Heart left ventricle (tissue), 13 donors: ENCODE data around the gene CMA1.

Source experiments
- CTCF ChIP-seq, 12 donors: fragments of 200-600 bp; sonication (generic) in 4 of 12; IDR thresholded peaks; one replicate each; pipeline versions ENCODE4 v1.5.0 to v1.8.0; 2018 to 2022; ENCODE audit warnings: antibody characterized with exemption in 12 of 12, mild to moderate bottlenecking in 5 of 12
- POLR2A ChIP-seq, 2 donors: fragments of 450-650 bp; IDR thresholded peaks; one replicate each; pipeline ENCODE4 v1.6.1; 2017; ENCODE audit warnings: antibody characterized with exemption in 2 of 2, mild to moderate bottlenecking in 2 of 2, moderate library complexity in 2 of 2
- donor health status: ischemic (EF 13 %, LVEDD 7.1; RV severe dilation, severe dysfunction).
- donor health status: DM: no; HTN: yes; CAD: no.
- donor health status: DM: no; HTN: no; CAD: no.
- donor health status: ischemic (EF 25% LVEDD 6.9; RV normal size, moderate dysfunction).
- donor health status: ischemic (EF 25% LVEDD 5.7; RV mildly dilated, moderate dysfunction).
- donor health status: ischemic (EF 35%, LVEDD 5.7; RV mildly dilated, moderate dysfunction).
- donor health status: nonischemic (EF 11% LVEDD 7.7; RV severe dilation, severe dysfunction).
- donor health status: DM: yes; HTN: yes; CAD: no.
- donor health status: PGD.
- donor health status: ischemic (EF 29% LVEDD 5.4; RV normal size, mild dysfunction).
- donor health status: nonischemic (EF 23%, LVEDD 6.1; RV moderate dilation, normal function).

GRCh38 chr14:24506443-24506842, 1.6 kb downstream of the CMA1 start:
- no peak for TF ChIP-seq CTCF (IDR thresholded peaks at IDR 0.05)
- no peak for TF ChIP-seq POLR2A (IDR thresholded peaks at IDR 0.05)
